Stimulated activated naive CD8-positive, alpha-beta T cell treated with anti-CD3 and anti-CD28 coated beads, Interleukin-15, Interleukin-2, amounts not matched to agents 100 U/mL and 50 U/mL, for 24 hours (primary cell): ENCODE measurements around the gene KERA.

Experiments
- ATAC-seq: fragments of 150-1000 bp; cut with Tn5 transposase; one replicate; pipeline ENCODE4 v1.10.0; 2021
- DNase-seq: peaks from one replicate; pipeline ENCODE4 v3.0.0; 2021

Gene KERA

DNA sequence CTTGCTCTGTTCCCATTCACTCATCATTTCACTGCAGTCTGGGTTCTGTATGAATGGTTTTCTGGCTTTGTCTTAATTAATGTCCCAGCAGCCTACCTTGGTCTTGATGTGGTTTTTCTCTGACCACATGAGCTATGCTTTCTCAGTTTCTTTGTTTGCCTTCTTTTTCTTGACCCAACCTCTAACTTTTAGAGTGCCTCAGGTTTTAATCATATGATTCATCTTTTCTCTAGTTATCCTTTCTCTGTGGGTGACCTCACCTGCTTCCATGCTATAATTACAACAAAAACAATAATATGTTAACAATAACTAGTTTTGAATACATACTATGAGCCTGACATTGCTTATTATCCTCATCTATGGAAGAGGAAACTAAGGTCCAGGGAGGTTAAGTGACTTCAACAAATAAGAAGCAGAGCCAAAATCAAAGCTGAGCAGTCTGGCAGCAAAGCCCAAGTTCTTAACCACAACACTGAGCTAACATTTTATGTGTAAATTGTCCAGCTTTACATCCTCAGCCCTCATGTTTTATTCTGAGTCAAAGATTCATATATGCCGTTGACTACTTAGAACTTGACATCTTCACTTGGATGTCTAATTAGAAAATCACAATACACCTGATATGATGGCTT is 48.4 kb downstream of the KERA start:
- ATAC-seq (peak; percentile 28), DNase-seq (no peak)

DNA sequence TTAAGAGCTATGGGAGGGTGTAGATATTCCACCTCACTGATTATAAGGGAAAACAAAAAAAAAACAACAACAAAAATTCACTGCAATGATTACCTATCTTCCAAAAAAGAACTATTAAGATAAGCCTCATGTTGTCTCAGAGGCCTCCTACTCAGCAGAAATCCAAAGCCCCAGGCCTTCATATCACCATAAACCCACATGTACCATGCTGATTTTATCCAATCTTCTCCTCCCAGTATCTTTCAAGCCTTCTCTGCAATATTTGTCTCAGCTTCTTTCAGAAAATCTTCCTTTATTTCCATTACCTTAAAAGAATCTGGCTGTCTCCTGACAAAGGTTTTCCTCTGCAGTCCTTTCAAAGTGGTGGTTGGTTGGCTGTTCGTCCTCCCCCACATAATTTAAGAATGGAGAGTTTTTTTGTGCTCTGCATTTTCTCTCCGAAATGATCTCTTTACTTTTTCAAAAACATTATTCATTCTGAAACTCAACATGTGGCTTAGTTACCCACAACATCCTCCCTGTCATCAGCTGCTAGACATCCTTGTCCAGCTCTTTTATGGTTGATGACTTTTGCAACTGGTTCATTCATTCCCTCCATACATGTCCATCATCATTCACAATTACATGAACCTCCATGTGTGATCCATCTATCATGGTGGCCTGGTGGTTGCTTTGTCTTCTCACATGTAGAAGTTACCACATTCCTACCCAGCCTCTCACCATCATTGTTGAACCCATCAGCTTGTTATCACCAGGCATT is 50.1 kb downstream of the KERA start:
- no peak for DNase-seq
- ATAC-seq: peak; percentile 52

DNA sequence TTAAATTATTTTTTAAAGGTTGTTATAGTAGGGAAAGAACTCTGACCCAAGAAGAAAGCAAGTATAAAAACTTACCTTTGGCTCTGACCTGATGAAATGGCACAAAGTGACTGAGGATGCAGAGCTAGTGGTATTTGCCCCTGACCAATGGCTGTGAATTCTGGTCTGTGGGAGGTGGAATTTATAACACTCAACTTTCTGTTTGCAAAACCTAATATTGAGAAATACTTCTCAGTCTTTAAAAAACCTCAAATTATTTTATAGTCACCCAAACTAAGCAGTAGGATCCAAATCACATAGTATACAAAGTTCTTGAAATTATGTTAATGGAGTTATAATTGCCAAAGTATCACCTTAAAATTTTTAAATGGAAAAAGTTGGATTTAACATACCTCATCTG is 53.0 kb downstream of the KERA start, which contains the start of gene EPYC:
Gene EPYC (minus strand): TSS at position 101 of the 400 bp plus-strand sequence. CDS start 2,407 bp downstream, outside the sequence.
- DNase-seq: no peak
- no peak for ATAC-seq

DNA sequence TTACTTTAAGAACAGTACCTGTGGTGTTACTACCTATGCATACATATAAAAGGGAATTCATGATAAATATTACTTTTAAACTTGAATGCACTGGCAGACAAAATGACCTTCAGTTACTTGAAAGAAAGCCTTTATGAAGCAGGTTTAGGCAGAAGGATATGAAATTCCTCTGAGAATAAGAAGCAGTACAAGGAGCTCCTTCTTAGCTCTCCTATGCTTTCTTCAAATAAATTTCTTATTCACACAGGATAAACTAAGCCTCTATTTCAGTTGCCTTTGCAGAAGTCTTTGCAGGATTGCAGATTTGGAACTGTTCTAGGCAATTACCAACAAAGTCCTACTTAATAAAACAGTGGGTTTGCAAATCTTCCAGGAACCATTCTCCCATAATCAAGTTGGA is 54.1 kb downstream of the KERA start:
- no peak for DNase-seq

DNA sequence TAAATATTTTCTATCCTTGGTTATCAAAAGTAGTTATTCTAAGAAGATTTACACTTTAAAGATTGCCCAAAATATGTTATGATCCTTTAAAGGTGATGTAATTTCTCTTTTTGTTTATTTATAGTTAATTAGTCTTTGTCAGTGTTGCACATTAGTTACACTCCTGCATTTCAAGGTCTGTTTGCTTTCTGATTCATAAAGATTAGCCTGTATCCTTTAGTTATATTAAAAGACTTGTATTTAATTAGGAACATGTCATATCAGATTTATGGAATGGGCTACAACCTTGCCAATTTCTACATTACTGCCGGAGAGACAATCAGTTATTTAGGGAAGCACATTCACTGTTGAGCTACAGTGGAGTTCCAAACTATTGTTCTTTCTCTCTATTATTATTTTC is 56.5 kb downstream of the KERA start:
- DNase-seq (no peak), ATAC-seq (no peak)

More for the DNA sequence above, 54.1 kb downstream of the KERA start:
- ATAC-seq: no peak
